GM19467 (cell line): Measurements from ENCODE around the gene C1QTNF2.
"Not testable (repeated sequence)": the region's sequence is repeated elsewhere in the genome, so short reads cannot be mapped to it uniquely, and the experiment has no call there.

Experiments used
- ATAC-seq: cut with Tn5 transposase; IDR thresholded peaks from one replicate; pipeline ENCODE4 v1.9.1; 2021; ENCODE audit warnings: mild to moderate bottlenecking, moderate library complexity; ENCODE audit not compliant: unreplicated experiment

Gene C1QTNF2

DNA sequence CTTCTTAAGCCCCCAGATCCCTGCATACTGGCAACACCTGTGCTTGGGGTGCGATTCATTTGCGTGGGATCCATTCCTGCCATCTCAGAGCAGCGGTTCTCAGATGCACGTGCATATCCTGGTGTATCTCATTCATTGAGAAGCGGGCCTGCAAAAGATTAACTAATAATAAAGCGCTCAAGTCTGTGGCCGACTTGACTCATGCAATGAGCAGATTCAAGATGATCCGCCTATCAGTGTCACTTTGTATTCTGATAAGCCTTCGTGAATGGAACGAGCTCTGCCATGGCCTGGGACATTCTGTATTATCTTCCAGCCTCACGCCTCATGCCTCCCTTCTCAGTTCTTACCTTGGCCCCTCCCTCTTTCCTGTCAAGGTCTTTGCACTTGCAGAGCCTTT, 22.3 kb downstream of the C1QTNF2 start:
- no peak for ATAC-seq

DNA sequence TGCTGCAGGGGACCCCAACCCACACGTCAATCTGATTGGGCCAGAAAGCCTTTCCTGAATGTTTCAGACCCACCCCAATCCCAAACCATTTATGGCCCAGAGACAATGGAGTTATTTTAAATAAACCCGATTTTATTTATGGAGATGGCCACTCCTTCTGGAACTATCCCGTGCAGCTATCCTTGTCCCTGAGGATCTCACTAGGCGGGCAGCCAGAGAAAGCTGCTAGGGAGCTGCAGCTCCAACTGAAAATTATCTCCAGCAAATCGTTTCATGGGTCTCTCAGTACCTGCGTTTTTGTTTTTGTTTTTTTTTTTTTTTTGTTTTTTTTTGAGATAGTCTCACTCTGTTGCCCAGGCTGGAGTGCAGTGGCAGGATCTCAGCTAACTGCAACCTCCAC, 23.0 kb downstream of the C1QTNF2 start:
- no peak for ATAC-seq

DNA sequence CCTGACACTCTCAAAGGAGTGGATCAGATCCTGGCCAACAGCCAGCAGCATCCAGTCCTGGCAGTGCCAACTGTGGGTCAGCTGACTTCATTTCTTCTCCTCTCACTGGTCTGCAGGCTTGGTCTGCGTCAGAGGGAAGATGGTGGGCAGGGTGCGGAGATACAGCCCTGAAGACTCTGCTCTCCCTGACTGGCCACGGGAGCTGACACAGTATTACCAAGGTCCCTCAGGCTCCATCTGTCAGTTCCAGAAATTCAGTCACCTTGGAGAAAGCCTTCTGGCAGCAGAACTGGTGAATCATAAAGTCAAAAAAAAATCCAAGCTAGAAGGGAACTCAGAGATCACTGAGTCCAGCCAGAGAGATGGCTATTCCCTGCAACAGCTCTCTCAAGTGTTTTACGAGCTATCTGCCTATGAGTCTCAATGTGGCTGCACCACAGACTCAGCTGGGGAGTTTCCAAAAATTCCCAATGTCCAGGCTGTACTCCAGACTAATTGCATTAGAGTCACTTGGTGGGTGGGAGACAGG, 27.9 kb downstream of the C1QTNF2 start:
- ATAC-seq: no peak

DNA sequence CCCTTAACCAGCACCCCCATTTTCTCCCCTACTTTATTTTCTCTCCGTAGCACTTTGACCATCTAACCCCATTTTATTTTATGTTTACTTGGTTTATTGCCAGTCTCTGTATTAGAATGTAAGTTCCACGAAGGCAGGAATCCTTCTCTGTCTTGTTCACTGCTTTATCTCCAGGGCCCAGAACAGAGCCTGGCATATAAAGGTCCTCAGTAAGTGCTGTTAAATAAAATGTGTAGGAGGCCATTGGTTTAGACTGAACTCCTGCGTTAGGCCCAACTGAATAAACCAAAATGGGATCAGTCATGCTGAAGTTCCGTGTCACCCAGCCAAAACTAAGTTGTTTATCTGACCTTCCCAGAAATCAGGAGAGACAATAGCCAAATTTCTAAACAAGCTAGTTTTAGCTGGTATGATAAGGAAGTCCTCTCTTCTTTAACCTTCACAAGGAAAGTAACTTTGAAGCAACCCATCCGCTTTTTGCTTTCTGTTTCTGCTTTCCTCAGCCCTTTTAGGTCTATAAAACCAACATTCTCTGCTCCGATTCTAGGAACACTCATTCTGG, 29.0 kb downstream of the C1QTNF2 start:
- ATAC-seq: no peak

DNA sequence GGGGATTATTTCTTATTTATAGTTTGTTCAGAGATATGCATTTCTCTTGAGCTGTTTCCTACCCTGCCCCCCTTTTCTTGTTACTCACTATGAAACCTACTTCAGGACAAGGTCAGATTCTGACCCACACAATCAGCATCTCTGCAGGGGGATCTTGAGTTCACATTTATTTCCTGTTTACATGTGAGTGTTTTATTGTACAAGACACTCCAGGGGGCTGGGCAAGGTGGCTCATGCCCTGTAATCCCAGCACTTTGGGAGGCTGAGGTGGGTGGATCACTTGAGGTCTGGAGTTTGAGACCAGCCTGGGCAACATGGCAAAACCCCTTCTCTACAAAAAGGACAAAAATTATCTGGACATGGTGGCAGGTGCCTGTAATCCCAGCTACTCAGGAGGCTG, 29.9 kb downstream of the C1QTNF2 start:
- not testable (repeated sequence) for ATAC-seq

DNA sequence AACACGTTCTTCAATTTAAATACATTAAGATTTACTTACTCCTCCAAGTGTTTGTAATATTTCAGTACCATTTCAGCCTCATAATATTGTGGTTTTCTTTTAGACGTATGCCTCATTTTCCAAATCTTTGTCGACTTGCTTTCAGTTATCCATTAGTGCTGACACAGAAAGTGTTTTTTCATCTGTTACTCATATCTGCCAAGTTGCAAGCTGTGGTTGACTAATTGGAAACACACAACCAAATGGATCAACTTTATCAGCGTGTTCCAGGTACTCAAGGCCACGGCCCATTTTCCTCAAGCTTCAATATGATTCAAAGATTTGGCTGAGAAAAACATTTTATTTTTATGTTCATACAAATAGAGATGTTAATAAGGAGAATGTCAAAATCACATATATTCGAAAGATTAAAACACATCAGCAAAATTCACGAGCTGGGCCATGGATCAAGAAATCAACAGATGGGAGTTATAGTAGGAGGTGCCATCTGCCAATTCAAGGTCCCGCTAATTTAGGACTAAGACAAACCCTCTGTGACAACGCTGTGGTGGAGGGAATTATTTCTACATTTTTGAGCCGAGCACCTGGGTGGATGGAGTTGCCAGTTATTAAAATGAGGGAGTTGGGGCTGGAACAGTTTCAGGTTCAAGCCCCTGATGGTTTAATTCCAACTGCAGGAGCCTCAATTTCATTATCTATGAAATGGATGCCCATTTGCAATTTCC, 30.9 kb downstream of the C1QTNF2 start:
- ATAC-seq: no peak

DNA sequence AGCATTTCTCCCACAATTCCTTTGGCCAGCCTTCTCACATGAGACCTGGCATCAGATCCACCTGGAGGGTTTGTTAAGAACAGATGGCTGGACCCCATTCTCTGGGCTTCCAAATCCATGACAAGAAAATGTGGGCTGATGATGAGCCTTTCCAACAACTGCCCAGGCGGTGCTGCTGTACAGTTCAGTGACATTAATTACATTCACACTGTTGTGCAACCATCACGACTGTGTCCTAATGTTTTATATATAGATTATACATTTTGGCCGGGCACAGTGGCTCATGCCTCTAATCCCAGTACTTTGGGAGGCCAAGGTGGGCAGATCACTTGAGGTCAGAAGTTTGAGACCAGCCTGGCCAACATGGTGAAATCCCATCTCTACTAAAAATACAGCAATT, 35.7 kb downstream of the C1QTNF2 start:
- ATAC-seq: not testable (repeated sequence)

DNA sequence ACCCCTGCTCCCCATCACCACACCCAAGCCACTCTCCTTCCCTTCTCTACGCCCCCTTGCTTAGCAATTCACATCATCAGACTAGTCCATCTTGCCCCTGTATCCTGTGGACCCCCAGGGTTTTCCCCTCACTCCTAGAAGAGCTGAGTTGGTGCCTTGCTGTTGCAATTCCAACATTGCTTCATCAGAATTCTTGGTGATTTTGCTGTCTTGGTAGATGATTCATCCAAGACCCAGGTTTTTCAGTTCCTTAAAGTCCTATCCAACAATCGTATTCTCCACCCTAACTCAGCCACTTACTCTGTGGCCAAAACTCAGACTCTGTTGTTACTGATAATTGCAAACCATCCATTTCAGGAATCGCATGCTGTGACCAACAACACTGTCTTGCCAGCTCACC, 36.7 kb downstream of the C1QTNF2 start:
- no peak for ATAC-seq

DNA sequence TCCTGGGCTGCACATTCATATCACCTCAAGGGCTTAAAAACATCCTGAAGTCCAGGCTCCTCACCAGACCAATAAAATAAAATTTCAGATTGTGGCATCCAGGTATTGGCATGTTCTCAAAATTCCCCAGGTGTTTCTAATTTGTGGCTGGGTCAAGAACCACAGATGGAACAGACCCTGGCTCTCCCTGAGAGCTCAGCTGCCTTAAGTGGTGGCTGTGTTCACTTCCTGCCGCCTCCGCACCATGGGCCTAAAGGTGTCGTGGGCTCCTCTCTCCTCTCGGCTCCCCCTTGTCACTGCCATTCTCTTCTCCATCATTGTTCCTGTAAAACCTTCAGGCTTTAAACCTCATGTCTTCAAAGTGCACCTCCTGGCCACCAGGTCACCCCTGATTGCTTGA, 40.2 kb downstream of the C1QTNF2 start:
- no peak for ATAC-seq

DNA sequence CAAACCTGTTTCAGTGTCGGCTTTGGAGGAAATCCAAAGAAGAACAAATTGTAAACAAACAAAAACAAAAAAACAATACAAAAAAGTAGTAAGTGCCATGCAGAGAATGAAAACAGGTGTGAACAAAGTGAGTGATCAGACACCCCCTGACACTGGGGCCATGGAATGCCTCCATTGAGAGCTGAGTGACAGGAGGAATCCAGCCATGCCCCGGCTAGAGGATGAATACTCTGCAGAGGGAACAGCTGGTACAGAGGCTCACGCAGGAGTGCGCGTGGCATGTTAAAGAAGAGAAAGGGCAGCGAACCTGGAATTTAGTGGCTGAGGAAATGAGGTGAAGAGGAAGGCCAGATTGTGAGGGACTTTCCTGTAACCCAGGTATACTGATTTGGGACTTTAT, 42.6 kb downstream of the C1QTNF2 start:
- ATAC-seq: no peak

DNA sequence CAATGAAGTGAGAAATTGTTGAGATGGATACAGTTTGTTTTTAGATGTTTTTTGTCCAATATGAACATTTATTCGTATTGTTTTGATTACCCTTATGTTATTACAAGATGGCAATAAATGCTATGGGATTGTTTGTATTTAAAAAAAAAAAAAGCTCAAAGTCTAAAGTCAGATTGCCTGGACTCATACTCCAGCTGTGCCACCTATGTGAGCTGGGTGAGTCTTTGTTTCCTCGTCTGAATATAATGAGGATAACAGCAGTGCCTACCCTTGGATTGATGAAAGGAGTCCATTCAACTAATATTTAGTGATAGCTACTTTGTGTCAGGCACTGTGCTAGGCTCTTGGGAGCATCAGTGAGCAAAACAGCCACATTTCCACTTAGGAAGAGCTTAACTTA, 43.4 kb downstream of the C1QTNF2 start:
- no peak for ATAC-seq

DNA sequence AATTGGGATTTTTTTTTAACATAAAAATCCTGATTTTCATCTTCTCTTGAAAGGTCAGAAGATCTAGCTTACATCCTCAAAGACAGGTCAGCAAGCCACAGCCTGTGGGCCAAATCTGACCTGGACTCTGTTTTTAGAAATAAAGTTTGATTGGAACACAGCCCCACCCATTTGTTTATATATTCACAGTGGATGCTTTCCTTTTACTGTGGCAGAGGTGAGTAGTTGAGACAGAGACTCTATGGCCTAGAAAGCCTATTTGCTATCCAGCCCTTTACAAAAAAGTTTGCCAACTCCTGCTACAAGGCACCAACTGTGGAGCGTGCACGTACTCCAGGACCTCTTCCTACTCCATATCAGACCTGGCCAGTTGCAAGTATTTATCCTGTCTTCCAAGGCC, 44.7 kb downstream of the C1QTNF2 start:
- ATAC-seq: no peak

DNA sequence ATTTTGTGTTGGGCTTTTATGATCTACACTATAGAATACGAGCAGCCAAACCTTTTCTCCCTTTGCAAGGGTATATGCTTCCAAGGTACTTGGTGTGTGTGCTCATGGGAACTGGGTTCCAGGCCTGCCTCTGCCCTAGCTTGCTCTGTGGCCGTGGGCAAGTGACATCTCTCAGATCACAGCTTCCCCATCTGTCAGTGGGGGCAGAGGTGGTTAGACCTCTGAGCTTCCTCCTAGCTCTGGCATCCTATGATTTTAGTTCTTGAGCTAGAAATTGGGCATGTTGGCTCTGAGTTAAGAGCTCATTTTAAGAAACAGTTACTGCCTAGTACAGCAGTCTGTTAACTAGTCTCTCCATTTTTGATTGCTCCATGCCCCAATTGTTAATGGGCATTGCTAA, 45.5 kb downstream of the C1QTNF2 start:
- no peak for ATAC-seq

DNA sequence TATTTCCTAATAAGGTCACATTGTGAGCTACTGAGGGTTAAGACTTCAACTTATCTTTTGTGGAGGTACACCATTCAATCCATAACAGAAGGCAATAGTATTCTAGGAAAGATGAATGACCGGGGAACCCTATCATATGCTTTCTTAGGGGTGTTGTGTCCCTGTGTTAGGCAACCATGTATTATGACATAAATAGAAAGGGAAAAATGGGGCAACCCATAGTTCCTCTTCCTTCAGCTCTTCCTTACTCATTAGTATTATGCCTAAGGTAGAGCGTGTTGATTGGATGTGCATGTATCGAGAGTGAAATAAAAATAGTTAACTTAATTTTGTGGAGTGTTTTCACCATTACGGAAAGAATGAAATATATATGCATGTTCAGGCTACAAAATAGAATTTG, 52.0 kb downstream of the C1QTNF2 start:
- ATAC-seq: no peak

DNA sequence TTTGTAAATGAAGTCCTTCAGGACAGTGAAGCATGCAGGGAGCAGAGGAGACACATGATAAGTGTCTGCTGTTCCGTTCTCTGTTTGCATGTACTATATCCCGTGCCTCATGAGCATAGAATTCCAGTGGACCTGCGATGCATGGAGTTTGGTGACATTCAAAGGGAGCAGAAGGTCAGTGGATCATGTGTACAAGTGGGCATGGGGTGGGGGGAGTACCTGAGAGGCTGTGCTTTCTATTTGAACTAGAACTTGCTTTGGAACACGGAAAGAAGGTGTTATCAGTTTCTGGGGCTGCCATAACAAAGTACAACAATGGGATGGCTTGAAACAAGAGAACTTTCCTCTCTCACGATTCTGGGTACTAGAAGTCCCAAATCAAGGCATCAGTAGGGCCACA, 53.0 kb downstream of the C1QTNF2 start:
- no peak for ATAC-seq

DNA sequence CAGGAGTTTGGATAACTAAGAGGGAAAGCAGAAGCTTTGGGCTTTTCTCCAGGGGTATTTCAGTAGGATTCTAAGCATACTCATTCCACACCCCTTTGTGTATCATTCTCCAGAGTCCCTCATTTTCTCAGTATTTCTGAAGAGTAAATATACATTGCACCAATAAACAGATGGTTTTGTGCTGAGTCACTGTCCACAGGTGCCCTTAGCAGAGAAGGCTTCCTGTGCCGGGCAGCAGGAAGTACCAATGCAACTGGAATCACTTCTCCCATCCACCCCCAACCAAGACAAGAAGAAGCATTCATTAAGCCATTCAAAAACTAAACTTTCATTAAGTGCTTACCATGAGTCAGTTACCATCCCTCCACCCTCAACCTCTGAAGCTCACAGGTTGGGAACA, 54.5 kb downstream of the C1QTNF2 start:
- no peak for ATAC-seq

DNA sequence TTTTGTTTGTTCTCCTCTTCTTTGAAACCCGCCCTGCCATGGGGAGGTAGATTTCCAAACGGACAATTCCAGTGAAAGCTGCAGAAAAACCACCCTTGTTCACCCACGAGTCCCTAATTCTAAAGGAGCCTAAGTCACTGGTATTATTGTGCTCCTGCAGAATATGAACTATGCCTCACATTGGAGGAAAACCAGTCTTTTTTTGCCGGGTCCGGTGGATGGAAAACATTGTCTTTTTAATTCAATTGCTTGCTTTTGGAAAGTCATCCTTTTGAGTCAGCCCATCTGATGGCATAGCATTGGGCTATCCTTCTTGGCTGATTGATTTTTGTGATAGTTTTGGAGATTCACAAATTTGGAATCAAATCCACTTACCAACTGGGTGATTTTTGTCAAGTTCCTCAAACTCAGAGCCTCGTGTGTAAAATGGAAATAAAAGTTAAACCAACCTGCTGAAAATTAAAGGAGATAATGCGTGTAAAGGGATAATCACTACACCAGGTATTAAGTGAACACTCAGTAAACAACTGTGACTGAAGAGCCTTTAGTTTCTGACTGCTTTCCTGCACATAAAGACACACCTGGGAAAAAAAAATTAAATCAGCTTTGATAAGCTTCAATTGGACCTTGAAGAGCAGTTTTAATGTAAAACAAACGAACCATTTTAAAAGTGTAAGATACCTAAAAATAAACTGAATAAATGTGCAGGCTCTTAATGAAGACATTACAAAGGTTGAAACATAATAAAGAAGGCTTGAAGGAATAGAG, 57.3 kb downstream of the C1QTNF2 start:
- no peak for ATAC-seq

DNA sequence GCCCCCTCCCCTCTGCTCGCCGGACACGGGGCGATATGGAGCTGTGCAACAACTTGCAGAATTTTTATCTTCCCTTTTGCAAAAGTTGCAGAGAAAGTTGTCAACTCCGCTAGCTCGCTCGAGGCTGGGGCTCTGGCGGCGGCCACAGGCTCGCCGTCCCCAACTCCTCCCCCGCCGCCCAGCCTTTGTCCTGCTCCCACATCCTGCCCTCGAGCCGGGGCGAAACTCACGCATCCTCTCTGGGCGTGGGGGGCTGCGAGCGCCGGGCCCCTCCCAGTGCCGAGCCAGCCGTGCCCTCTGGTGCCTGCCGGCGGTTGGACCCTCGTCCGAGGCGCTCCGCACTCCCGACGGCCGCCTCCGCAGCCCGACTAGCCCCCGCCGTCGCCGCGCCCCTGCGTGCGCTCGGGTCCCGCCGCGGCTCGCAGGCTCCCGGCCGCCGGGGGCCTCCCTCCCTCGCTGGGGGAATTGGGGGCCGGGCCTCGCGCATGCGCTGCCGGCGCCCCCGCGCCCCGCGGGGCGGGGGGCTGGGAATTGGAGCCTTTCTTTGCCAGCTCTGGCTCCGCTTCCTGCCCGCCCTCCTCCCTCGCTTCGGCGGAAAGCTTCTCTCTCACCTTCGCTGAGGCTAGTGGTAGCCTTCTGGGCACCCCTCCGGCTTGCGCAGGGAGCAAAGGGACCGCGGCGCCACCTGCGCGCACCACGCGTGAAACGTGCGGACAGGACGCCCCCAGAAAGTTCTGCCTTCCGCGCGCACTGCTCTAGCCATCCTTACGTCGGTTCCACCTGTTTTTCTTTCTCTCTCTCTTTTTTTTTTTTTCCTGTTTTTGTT, 58.1 kb downstream of the C1QTNF2 start, which contains the start of gene CCNJL:
Gene CCNJL (minus strand): TSS at position 431 of the 826 bp plus-strand sequence. CDS start 641 bp downstream, outside the sequence.
- ATAC-seq: peak; percentile 61

DNA sequence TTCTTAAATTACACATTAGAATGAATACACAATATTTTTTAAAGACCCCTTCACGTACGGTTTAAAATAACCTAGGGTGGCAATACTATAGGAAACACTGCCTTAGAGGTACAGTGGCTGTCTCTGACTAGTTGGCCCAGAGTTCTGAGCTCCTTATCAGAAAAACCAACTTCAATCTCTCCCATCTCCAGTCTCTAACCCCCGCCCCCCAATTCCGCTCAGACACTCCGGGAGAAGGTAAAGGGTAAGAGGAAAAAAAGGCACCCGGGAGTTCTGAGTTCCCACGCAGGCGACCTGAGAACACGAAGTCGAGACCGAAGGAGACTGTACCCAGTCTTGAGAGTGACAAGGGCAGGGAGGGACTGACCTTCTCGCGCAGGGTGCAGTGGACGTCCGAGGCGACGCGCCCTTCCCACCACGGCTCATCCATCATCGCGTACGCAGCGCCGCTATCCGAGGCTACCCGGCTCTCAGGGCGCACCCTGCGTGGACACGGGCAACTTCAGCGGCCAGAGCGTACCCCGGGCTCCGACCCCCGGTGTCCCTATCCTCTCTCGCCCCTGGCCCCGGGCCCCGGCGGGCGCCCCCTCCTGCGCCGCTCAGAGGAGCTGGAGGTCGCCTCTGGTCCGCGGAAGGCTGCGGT, 58.8 kb downstream of the C1QTNF2 start:
- ATAC-seq: peak; percentile 12

DNA sequence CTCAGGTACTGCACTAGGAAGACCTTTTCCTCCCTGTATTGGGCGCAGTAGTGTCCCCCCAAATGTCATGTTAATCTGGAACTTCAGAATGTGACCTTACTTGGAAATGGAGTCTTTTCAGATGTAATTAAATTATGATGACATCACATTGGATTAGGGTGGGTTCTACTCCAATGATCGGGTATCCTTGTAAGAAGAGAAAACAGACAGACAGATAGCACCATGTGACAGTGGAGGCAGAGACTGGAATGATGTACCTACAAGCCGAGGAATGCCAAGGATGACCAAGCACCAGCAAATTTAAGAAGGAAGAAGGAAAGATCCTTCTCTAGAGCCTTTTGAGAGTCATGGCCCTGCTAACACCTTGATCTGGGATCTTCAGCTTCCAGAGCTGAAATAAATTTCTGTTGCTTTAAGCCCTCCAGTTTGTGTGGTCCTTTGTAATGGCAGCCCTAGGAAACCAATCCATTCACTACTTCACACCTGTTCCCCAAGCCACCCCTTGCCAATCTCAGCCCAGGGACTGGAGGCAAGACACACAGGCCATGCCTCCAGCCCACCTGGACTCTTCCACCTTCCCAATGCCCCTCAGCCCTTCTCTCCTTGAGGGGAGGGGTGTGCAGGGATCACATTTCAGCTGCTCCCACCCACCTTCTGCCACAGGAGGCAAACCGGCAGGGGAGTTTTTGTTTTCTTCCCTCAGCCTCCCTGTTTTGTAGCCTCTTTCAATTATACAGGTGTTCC, 59.7 kb downstream of the C1QTNF2 start:
- ATAC-seq: no peak
